ENCODE measurements around the gene TMEM45B.
"Not testable (repeated sequence)": the region's sequence is repeated elsewhere in the genome, so short reads cannot be mapped to it uniquely, and the experiment has no call there.

The TMEM45B gene

GRCh38 chr11:129813231-129813791 is 2.3 kb upstream of the TMEM45B start:
- DNase-seq, result no peak

- no peak for DNase-seq
Measured at GRCh38 chr11:129814244-129815014, 1.2 kb upstream of the TMEM45B start.

- no peak for DNase-seq
Measured at GRCh38 chr11:129817534-129818051, 1.9 kb downstream of the TMEM45B start.

- not testable (repeated sequence) for DNase-seq
Measured at GRCh38 chr11:129818236-129818635, 2.6 kb downstream of the TMEM45B start.

- DNase-seq, result no peak
Measured at GRCh38 chr11:129819237-129819636, 3.6 kb downstream of the TMEM45B start.

GRCh38 chr11:129820228-129820627 is 4.6 kb downstream of the TMEM45B start:
- DNase-seq, result not testable (repeated sequence)

GRCh38 chr11:129823281-129823680 is 7.6 kb downstream of the TMEM45B start:
- not testable (repeated sequence) for DNase-seq

GRCh38 chr11:129823799-129824198 is 8.2 kb downstream of the TMEM45B start:
- DNase-seq, result not testable (repeated sequence)

GRCh38 chr11:129825380-129825779 is 9.7 kb downstream of the TMEM45B start:
- no peak for DNase-seq

GRCh38 chr11:129828301-129828836 is 12.7 kb downstream of the TMEM45B start:
- peak; percentile 28 for DNase-seq

GRCh38 chr11:129829497-129829896 is 13.8 kb downstream of the TMEM45B start:
- DNase-seq, result peak; percentile 45

GRCh38 chr11:129831227-129831626 is 15.6 kb downstream of the TMEM45B start:
- DNase-seq, result not testable (repeated sequence)

- DNase-seq, result not testable (repeated sequence)
Measured at GRCh38 chr11:129833260-129833659, 17.6 kb downstream of the TMEM45B start.

- not testable (repeated sequence) for DNase-seq
Measured at GRCh38 chr11:129836423-129836891, 20.8 kb downstream of the TMEM45B start.

- no peak for DNase-seq
Measured at GRCh38 chr11:129836979-129837378, 21.3 kb downstream of the TMEM45B start.

- no peak for DNase-seq
Measured at GRCh38 chr11:129840236-129840635, 24.6 kb downstream of the TMEM45B start.

- DNase-seq, result no peak
Measured at GRCh38 chr11:129842138-129842537, 26.5 kb downstream of the TMEM45B start.

GRCh38 chr11:129846508-129847335 is 31.1 kb downstream of the TMEM45B start:
- DNase-seq, result peak; percentile 77

- DNase-seq, result not testable (repeated sequence)
Measured at GRCh38 chr11:129847361-129847760, 31.7 kb downstream of the TMEM45B start.

GRCh38 chr11:129849447-129850130 is 33.9 kb downstream of the TMEM45B start:
- DNase-seq, result no peak

- DNase-seq, result no peak
Measured at GRCh38 chr11:129852125-129852740, 36.6 kb downstream of the TMEM45B start.
